Adrenal gland (tissue), 12 donors: ENCODE measurements around the gene PEX5. TPM values are rescaled to one million over a fixed set of nuclear protein-coding genes. Genes with fewer than 3 reads are reported as not detected.

Experiments used
- DNase-seq, 7 donors: peaks; one replicate each; pipeline ENCODE4 v3.0.0-alpha.2; 2019 to 2020
- H3K27ac ChIP-seq, 5 donors: fragments of 200-600 bp; sonication (generic) in 4 of 5; 1 replicate in 3 of 5; 2 replicates in 2 of 5; pipeline versions ENCODE4 v1.5.1 to v1.8.0; 2016 to 2020; ENCODE audit warnings: mild to moderate bottlenecking in 1 of 5
- H3K27me3 ChIP-seq: fragments of 200-600 bp; 2 replicates; pipeline ENCODE4 v1.8.0; 2021
- H3K36me3 ChIP-seq, 2 donors: fragments of 200-600 bp; replicated peaks in 1 of 2; 1 replicate in 1 of 2; 2 replicates in 1 of 2; pipeline versions ENCODE4 v1.5.1 to v1.8.0; 2018 to 2022
- H3K4me1 ChIP-seq, 2 donors: fragments of 200-600 bp; replicated peaks in 1 of 2; 1 replicate in 1 of 2; 2 replicates in 1 of 2; pipeline versions ENCODE4 v1.5.1 to v1.8.0; 2018 to 2021
- H3K4me3 ChIP-seq, 4 donors: fragments of 200-600 bp; sonication (generic) in 3 of 4; one replicate each; pipeline ENCODE4 v1.5.1; 2016 to 2018
- H3K9me3 ChIP-seq, 3 donors: fragments of 200-600 bp; sonication (generic) in 1 of 3; replicated peaks in 1 of 3; 1 replicate in 2 of 3; 2 replicates in 1 of 3; pipeline versions ENCODE4 v1.5.1 to v1.8.0; 2016 to 2021
- CTCF ChIP-seq, 6 experiments: fragments of 450-650 bp in 4 of 6; fragments of 200-600 bp in 2 of 6; sonication (generic) in 1 of 6; IDR thresholded peaks; 1 replicate in 5 of 6; 2 replicates in 1 of 6; pipeline versions ENCODE4 v1.5.1 to v1.8.0; 2016 to 2021; ENCODE audit warnings: antibody characterized with exemption in 6 of 6, mild to moderate bottlenecking in 2 of 6, moderate library complexity in 1 of 6
- POLR2A ChIP-seq, 2 donors: fragments of 450-650 bp; IDR thresholded peaks; one replicate each; pipeline ENCODE4 v1.6.1; 2017; ENCODE audit warnings: antibody characterized with exemption in 2 of 2, mild to moderate bottlenecking in 2 of 2, moderate library complexity in 1 of 2
- WGBS, 4 donors: extraction: QIAGEN DNeasy Blood & Tissue Kit in 2 of 4; methylation state at CpG; one replicate each; pipeline versions ENCODE4 v1.1.5 to v1.1.7; 2013 to 2017; 5-methylcytosine and 5-hydroxymethylcytosine counted together
- intact Hi-C, 2 donors: fragments of 100-400 bp; cut with DNase I; formaldehyde crosslinking; loops; one replicate each; pipeline versions ENCODE4 v1.14.1 to v1.15.0; 2022 to 2023
- polyA plus RNA-seq, 3 donors: library from polyadenylated mRNA; stranded (reverse); fragments of 200-250 nt in 2 of 3; fragments of 350-450 nt in 1 of 3; fragmentation: Illumina TruSeq in 1 of 3; extraction: RNeasy Lipid Tissue Mini Kit (QIAGEN cat#74804) in 1 of 3; gene quantifications; one replicate each; pipeline ENCODE4 v1.2.3, GENCODE V29; 2013 to 2014
- total RNA-seq, 9 donors: library from RNA; depleted of rRNA in 4 of 9; stranded (reverse); fragments of >200 nt in 4 of 9; fragments of 120-200 nt in 1 of 9; fragmentation: NEBNext Ultra II Directional in 1 of 9; extraction: Animal tissue kit (Norgen Biotek cat#: 25700) in 1 of 9; gene quantifications; one replicate each; pipeline versions ENCODE4 v1.1.0 to v1.2.4, GENCODE V29; 2013 to 2023
- donor health status: healthy with polysubstance abuse.
- donor health status: Bipolar disorder and iron deficiency.
- donor health status: DM: yes; HTN: yes; CAD: no.
- donor health status: DM: no; HTN: no; CAD: no.
- donor health status: DM: no; HTN: no; CAD: no.
- donor health status: DM: yes; HTN: yes; CAD: no.

Gene PEX5
- total and polyA plus RNA-seq, 12 donors: 22.4 to 65.0 (median 36.7) TPM

GRCh38 chr12:7203109-7203508, 13.6 kb downstream of the PEX5 start:
- Histone ChIP-seq H3K27ac (no peak overlapping the region), H3K27me3 (no peaks in the 10 kb centered on the region), H3K9me3 (no peaks in the 10 kb centered on the region), H3K4me3 (no peak overlapping the region), H3K4me1 (no peaks in the 10 kb centered on the region), H3K36me3 (peaks cover 0 to 51% of the 10 kb centered on the region in 2 donors)
- TF ChIP-seq POLR2A (IDR thresholded peaks at IDR 0.05): no peak
- no peak for TF ChIP-seq CTCF (IDR thresholded peaks at IDR 0.05)
- 88 to 99% (median 93%) methylated on average over 4 of the region's 4 CpGs for WGBS, 4 donors
- intact Hi-C loops: no loop called here
- DNase-seq: no peak

- H3K36me3 ChIP-seq: peaks cover 0 to 62% of the 10 kb centered on the region in 2 donors
- no peak overlapping the region for H3K4me3 ChIP-seq
- no peak overlapping the region for H3K27ac ChIP-seq
- no peaks in the 10 kb centered on the region for H3K27me3 ChIP-seq
- TF ChIP-seq POLR2A (IDR thresholded peaks at IDR 0.05) (no peak), CTCF (IDR thresholded peaks at IDR 0.05) (no peak)
- H3K9me3 ChIP-seq: no peaks in the 10 kb centered on the region
- no peaks in the 10 kb centered on the region for H3K4me1 ChIP-seq
- intact Hi-C loops: no loop called here
- no peak for DNase-seq
Observed at GRCh38 chr12:7205091-7205490, 15.6 kb downstream of the PEX5 start.

GRCh38 chr12:7206691-7207090, 17.2 kb downstream of the PEX5 start:
- no peak for TF ChIP-seq POLR2A (IDR thresholded peaks at IDR 0.05)
- TF ChIP-seq CTCF (IDR thresholded peaks at IDR 0.05): no peak
- 82 to 95% (median 91%) methylated on average over 3 of the region's 3 CpGs for WGBS, 4 donors
- H3K9me3 ChIP-seq: no peaks in the 10 kb centered on the region
- no peak for DNase-seq
- no peak overlapping the region for H3K27ac ChIP-seq
- no peaks in the 10 kb centered on the region for H3K4me1 ChIP-seq
- no peak overlapping the region for H3K4me3 ChIP-seq
- no peaks in the 10 kb centered on the region for H3K27me3 ChIP-seq
- peaks cover 0 to 69% of the 10 kb centered on the region in 2 donors for H3K36me3 ChIP-seq
- intact Hi-C loops: no loop called here

- Histone ChIP-seq H3K27me3 (no peaks in the 10 kb centered on the region), H3K9me3 (no peaks in the 10 kb centered on the region), H3K36me3 (peaks cover 0 to 59% of the 10 kb centered on the region in 2 donors), H3K4me3 (no peak overlapping the region), H3K4me1 (no peaks in the 10 kb centered on the region), H3K27ac (no peak overlapping the region)
- intact Hi-C loops: no loop called here
- TF ChIP-seq POLR2A (IDR thresholded peaks at IDR 0.05) (no peak), CTCF (IDR thresholded peaks at IDR 0.05) (no peak)
- DNase-seq: no peak
- 94 to 97% (median 95%) methylated on average over 6 to 10 of the region's 10 CpGs for WGBS, 4 donors
Observed at GRCh38 chr12:7207866-7208625, 18.6 kb downstream of the PEX5 start.
